Prostate gland (tissue), 2 donors: ENCODE data around the gene PRR5.

ENCODE experiments used
- POLR2A ChIP-seq: fragments of 450-650 bp; IDR thresholded peaks from one replicate; pipeline ENCODE4 v1.6.1; 2016; ENCODE audit warnings: antibody characterized with exemption, mild to moderate bottlenecking
- TF ChIP-seq, protein P1 (sequence below), 4 experiments: fragments of 200-600 bp in 2 of 4; fragments of 450-650 bp in 2 of 4; sonication (generic) in 2 of 4; IDR thresholded peaks; 1 replicate in 3 of 4; 2 replicates in 1 of 4; pipeline ENCODE4 v1.5.1; 2016 to 2019; ENCODE audit warnings: antibody characterized with exemption in 4 of 4, mild to moderate bottlenecking in 2 of 4, moderate library complexity in 2 of 4

DNA sequence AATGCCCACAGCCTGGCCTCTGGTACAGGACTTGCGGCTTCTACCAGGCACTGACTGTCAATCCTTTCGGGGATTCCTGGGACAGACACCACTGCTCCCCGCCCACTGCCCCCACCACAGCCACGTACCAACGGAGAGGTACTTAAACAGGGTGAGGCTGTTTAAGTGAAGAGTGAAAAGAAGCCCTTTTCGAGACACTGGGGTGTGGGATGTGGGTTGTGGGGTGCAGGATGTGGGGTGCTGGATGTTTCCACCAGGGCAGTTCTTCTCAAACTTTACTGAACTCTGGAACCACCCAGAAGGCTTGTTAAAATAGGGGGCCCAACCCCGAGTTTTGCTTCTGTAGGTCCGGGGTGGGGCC lies 34.2 kb upstream of the PRR5 start:
- TF ChIP-seq, protein P1, sequence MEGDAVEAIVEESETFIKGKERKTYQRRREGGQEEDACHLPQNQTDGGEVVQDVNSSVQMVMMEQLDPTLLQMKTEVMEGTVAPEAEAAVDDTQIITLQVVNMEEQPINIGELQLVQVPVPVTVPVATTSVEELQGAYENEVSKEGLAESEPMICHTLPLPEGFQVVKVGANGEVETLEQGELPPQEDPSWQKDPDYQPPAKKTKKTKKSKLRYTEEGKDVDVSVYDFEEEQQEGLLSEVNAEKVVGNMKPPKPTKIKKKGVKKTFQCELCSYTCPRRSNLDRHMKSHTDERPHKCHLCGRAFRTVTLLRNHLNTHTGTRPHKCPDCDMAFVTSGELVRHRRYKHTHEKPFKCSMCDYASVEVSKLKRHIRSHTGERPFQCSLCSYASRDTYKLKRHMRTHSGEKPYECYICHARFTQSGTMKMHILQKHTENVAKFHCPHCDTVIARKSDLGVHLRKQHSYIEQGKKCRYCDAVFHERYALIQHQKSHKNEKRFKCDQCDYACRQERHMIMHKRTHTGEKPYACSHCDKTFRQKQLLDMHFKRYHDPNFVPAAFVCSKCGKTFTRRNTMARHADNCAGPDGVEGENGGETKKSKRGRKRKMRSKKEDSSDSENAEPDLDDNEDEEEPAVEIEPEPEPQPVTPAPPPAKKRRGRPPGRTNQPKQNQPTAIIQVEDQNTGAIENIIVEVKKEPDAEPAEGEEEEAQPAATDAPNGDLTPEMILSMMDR (IDR thresholded peaks at IDR 0.05) = no peak
- TF ChIP-seq POLR2A = no peak
